GM12892 (cell line): ENCODE measurements around the gene SSR3.

ENCODE experiments used
- POLR2A ChIP-seq: IDR thresholded peaks from 2 replicates; pipeline ENCODE4 v1.6.1; 2011; ENCODE audit warnings: low read depth, low read length, control low read depth
- POLR2AphosphoS5 ChIP-seq: IDR thresholded peaks from 2 replicates; pipeline ENCODE4 v1.6.1; 2011; ENCODE audit warnings: low read depth, low read length, control low read depth

DNA sequence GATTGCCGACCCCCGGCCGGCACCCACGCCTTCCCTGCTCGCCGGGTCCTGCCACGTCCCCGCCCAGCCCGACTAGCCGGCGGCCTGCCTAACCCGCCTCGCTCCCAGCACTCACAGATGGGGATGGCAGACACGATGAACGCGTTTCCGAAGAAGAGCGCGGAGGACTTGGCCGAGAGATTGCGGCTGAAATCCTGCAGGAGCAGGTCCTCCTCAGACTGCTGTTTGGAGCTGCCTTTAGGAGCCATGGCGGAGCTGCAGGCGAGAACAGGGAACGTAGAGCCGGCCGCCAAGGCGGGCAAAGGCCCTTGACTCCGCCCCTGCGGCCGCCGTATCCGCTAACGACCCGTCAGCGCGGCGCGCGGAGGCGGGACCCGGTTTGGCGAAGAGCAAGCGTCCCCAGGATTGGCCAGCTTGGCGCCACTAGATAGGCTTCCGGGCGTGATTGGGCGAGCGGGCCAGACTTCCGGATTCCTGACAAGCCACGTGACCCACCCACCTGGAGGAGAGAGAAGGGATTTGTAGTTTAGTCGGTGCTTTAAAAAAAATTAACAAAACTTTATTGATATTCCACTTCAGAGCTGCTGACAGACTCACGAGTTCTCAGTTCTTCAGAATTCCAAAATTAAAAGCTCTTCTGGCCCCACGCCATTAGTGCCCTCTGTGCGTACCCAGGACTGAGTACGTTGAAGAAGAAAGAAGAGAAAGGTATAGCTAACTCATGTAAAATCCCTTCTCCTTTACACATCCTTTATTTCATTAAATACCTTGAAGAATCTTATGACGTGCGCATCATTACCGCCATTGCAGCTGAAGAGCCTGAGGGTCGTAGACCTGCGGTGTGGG, at the start of gene SSR3:
- TF ChIP-seq POLR2AphosphoS5 (peak; percentile 92), POLR2A (peak; percentile 93)
